Activated T-cell treated with anti-CD3 and anti-CD28 coated beads for 24 hours (primary cell): ENCODE data around the gene LRRC37A2.
"Not testable (repeated sequence)": the region's sequence is repeated elsewhere in the genome, so short reads cannot be mapped to it uniquely, and the experiment has no call there.

Experiments used
- DNase-seq: peaks from one replicate; pipeline ENCODE4 v3.0.0-alpha.2; 2020; ENCODE audit warnings: low read depth

LRRC37A2 gene

GRCh38 chr17:46598344-46598931 is 86.2 kb downstream of the LRRC37A2 start:
- DNase-seq: not testable (repeated sequence)

DNA sequence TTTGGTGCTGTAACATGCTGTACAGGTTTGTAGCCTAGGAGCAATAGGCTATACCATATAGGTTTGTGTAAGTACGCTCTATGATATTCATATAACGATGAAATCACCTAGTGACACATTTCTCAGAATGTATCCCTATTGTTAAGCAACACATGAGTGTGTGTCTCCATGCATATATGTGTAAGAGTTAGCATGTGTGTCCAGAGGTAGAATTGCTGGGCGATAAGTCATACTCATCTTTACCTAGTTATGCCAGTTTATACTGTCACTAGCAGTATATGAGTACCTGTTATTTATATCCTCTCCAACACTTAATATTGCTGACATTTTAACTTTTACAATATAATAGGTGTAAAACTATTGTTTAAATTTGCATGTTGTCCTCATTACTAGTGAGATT is 88.5 kb downstream of the LRRC37A2 start:
- not testable (repeated sequence) for DNase-seq

- not testable (repeated sequence) for DNase-seq
These were observed 90.9 kb downstream of the LRRC37A2 start for GRCh38 chr17:46603125-46603524.
